Endothelial cell of umbilical vein (primary cell): ENCODE data around the gene GFOD1. TPM values are rescaled to one million over a fixed set of nuclear protein-coding genes. Genes with fewer than 3 reads are reported as not detected.
A peak's percentile ranks its signal among the peaks of the same experiment; 100 is the strongest.

ENCODE experiments used
- BruUV-seq: library from RNA; stranded (reverse); fragments of 400-500 nt; replicated peaks from 2 replicates; lab custom pipeline; 2021; lab: Mats Ljungman, UMichigan
- CTCF ChIA-PET: fragments of 300-600, 350-600 bp; sonication (Branson Sonifier 250); formaldehyde crosslinking; loops from one replicate; lab custom pipeline; 2021; ENCODE audit warnings: antibody characterized with exemption, inconsistent platforms; lab: Charles Lee
- POLR2A ChIA-PET: fragments of 300-600, 350-600 bp; sonication (Branson Sonifier 250); formaldehyde crosslinking; loops from one replicate; lab custom pipeline; 2021; ENCODE audit warnings: antibody characterized with exemption, inconsistent platforms; lab: Charles Lee
- DNase-seq: peaks from one replicate; pipeline ENCODE4 v3.0.0-alpha.2; 2011; ENCODE audit warnings: low read depth, low spot score
- FAIRE-seq: peaks from 2 replicates; lab custom pipeline; 2011; peaks lifted over from hg19 to GRCh38; lab: Jason Lieb, UNC
- H2AFZ ChIP-seq: 2 replicates; pipeline ENCODE4 v1.6.0; 2012; ENCODE audit warnings: low read depth, low read length, control low read depth, inconsistent platforms
- H3K27ac ChIP-seq: 2 replicates; pipeline ENCODE4 v1.5.1; 2011; ENCODE audit warnings: low read depth, mild to moderate bottlenecking, control low read depth, low read length, moderate library complexity; ENCODE audit not compliant: insufficient read depth
- H3K27me3 ChIP-seq, 2 experiments: 2 replicates each; pipeline versions ENCODE4 v1.6.0 to v1.6.1; 2011; ENCODE audit warnings: low read length in 2 of 2, mixed read lengths in 1 of 2; ENCODE audit not compliant: control insufficient read depth in 2 of 2, insufficient read depth in 2 of 2
- H3K36me3 ChIP-seq, 2 experiments: 2 replicates in 1 of 2; 3 replicates in 1 of 2; pipeline ENCODE4 v1.5.1; 2011; ENCODE audit warnings: low read length in 2 of 2, mild to moderate bottlenecking in 1 of 2, moderate library complexity in 1 of 2; ENCODE audit not compliant: control insufficient read depth in 2 of 2, insufficient read depth in 2 of 2; ENCODE audit errors: extremely low read depth in 1 of 2
- H3K4me1 ChIP-seq: 3 replicates; pipeline ENCODE4 v1.5.1; 2011; ENCODE audit warnings: mild to moderate bottlenecking, low read length; ENCODE audit not compliant: control insufficient read depth, insufficient read depth; ENCODE audit errors: extremely low read depth
- H3K4me2 ChIP-seq: 2 replicates; pipeline ENCODE4 v1.6.1; 2011; ENCODE audit warnings: low read length, control low read depth, mixed read lengths; ENCODE audit not compliant: insufficient read depth
- H3K4me3 ChIP-seq, 3 experiments: fragments of 200-600 bp in 1 of 3; sonication (generic), shearing (Covaris generic) in 1 of 3; replicated peaks in 1 of 3; 2 replicates each; pipeline ENCODE4 v1.5.1; 2011 to 2016; ENCODE audit warnings: control low read depth in 3 of 3, low read length in 3 of 3, mild to moderate bottlenecking in 2 of 3, inconsistent platforms in 1 of 3, low read depth in 1 of 3, moderate library complexity in 1 of 3; ENCODE audit not compliant: insufficient read depth in 1 of 3
- H3K79me2 ChIP-seq: 2 replicates; pipeline ENCODE4 v1.6.0; 2012; ENCODE audit warnings: low read length, inconsistent platforms; ENCODE audit not compliant: control insufficient read depth, insufficient read depth
- H3K9ac ChIP-seq: replicated peaks from 2 replicates; pipeline ENCODE3; 2011; ENCODE audit warnings: low read length, control low read depth; ENCODE audit not compliant: insufficient read depth; ENCODE audit errors: extremely low read depth
- H3K9me1 ChIP-seq: replicated peaks from 3 replicates; pipeline ENCODE4 v1.6.0; 2011; ENCODE audit warnings: mild to moderate bottlenecking, low read length; ENCODE audit not compliant: control insufficient read depth, insufficient read depth; ENCODE audit errors: extremely low read depth
- H3K9me3 ChIP-seq: replicated peaks from 2 replicates; pipeline ENCODE4 v1.5.1; 2012; ENCODE audit warnings: low read length, inconsistent platforms; ENCODE audit not compliant: control insufficient read depth, insufficient read depth
- H4K20me1 ChIP-seq: replicated peaks from 2 replicates; pipeline ENCODE3; 2011; ENCODE audit warnings: mild to moderate bottlenecking, low read length; ENCODE audit not compliant: control insufficient read depth, insufficient read depth; ENCODE audit errors: extremely low read depth
- EZH2 ChIP-seq: IDR thresholded peaks from 2 replicates; pipeline ENCODE4 v1.6.1; 2012; ENCODE audit warnings: borderline replicate concordance, low read depth, mild to moderate bottlenecking, moderate library complexity, low read length, inconsistent platforms; ENCODE audit not compliant: severe bottlenecking
- FOS ChIP-seq: IDR thresholded peaks from 2 replicates; pipeline ENCODE4 v1.6.1; 2011; ENCODE audit warnings: mild to moderate bottlenecking, low read length, moderate library complexity, borderline replicate concordance; ENCODE audit not compliant: insufficient read depth
- GATA2 ChIP-seq: IDR thresholded peaks from 2 replicates; pipeline ENCODE4 v1.7.0; 2011; ENCODE audit warnings: low read depth, mild to moderate bottlenecking, moderate library complexity, mixed read lengths, low read length; ENCODE audit not compliant: insufficient read length, insufficient read depth
- JUN ChIP-seq: IDR thresholded peaks from 2 replicates; pipeline ENCODE4 v1.6.1; 2011; ENCODE audit warnings: borderline replicate concordance, low read depth; ENCODE audit not compliant: insufficient read length, insufficient read depth
- MYC ChIP-seq: IDR thresholded peaks from one replicate; pipeline ENCODE4 v1.6.1; 2011; ENCODE audit warnings: mild to moderate bottlenecking, low read depth, low read length
- POLR2A ChIP-seq: IDR thresholded peaks from 2 replicates; pipeline ENCODE4 v1.6.1; 2012; ENCODE audit warnings: low read depth, mild to moderate bottlenecking, control low read depth, low read length
- POLR2AphosphoS5 ChIP-seq: IDR thresholded peaks from 2 replicates; pipeline ENCODE4 v1.6.1; 2012; ENCODE audit warnings: low read depth, mild to moderate bottlenecking, control low read depth, low read length, moderate library complexity; ENCODE audit not compliant: insufficient read depth
- dilution Hi-C: fragments of 300-500 bp; cut with MboI; formaldehyde crosslinking; loops from one replicate; pipeline ENCODE4 v1.15.0; 2019; ENCODE audit warnings: low sequenced_read_pairs; ENCODE audit not compliant: extremely low pct_ligation_motif_present
- intact Hi-C: fragments of 100-400 bp; cut with micrococcal nuclease; formaldehyde crosslinking; loops from one replicate; pipeline ENCODE4 v1.10.0; 2022
- polyA plus RNA-seq, 4 experiments: library from polyadenylated mRNA; depleted of rRNA in 3 of 4; stranded (reverse) in 3 of 4; unstranded in 1 of 4; fragments of >200 nt; gene quantifications; 2 replicates each; pipeline versions ENCODE4 v1.2.1 to v1.2.3, GENCODE V29; 2011 to 2012; ENCODE audit warnings: missing spikeins in 1 of 4
- total RNA-seq: library from RNA; stranded (reverse); gene quantifications from 2 replicates; pipeline ENCODE4 v1.2.3, GENCODE V29; 2021
- TF ChIP-seq, protein P1 (sequence below): IDR thresholded peaks from 2 replicates; pipeline ENCODE4 v1.6.1; 2011; ENCODE audit not compliant: insufficient read depth, insufficient read length
- TF ChIP-seq, protein P2 (sequence below), 2 donors: IDR thresholded peaks; 1 replicate in 1 of 2; 2 replicates in 1 of 2; pipeline ENCODE4 v1.5.1; 2011; ENCODE audit warnings: low read length in 2 of 2, mild to moderate bottlenecking in 2 of 2, moderate library complexity in 2 of 2, control low read depth in 1 of 2, inconsistent platforms in 1 of 2, low read depth in 1 of 2; ENCODE audit not compliant: insufficient read depth in 1 of 2; ENCODE audit errors: extremely low read depth in 1 of 2

The GFOD1 gene
- total and polyA plus RNA-seq, 2 donors (not counting 3 experiments of a cell fraction or from before 2014, with no cell fraction given), result 12.1 to 24.1 TPM

DNA sequence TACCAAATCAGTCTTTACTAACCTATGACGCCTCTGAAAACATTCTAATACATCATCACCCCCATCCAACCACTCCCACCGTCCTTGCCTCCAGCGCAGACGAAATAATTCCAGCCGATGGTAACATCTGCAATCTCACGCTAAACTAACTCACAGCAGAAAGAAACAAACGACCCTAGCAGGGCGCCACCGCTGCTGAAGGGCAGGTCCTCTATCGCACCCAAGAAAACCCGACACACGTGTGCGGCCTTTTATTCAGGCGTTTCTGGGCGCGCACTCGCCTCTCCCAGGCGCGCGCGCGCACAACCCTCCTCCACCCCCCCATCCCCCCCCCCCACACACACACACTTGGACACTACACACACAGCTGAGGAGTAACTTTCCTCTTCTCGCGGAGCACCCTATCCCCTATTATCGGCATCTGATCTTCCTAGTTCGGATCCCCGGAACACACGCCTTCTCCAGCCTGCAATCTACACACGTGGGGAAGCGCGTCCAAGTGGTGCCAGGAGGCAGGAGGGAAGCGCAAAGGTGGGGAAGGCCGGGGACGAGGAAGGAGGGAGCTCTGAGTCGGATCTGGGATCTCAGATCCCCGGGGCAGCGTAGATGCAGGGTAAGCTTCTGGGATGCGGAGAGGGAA lies 1.4 kb downstream of the GFOD1 start:
- ChIA-PET POLR2A (interaction anchor here (0.5 to 2.4 kb wide), 7 partner anchors 13 to 1194 kb away, joined by 3 to 14 read pairs (median 4); partner anchors contain the start of genes NOL7 and SIRT5), CTCF (interaction anchor here (0.6 to 5.4 kb wide), 19 partner anchors 11 to 292 kb away, joined by 3 to 60 read pairs (median 7); partner anchors contain the start of genes NOL7, SIRT5 and TBC1D7)
- Histone ChIP-seq H3K36me3 (peaks cover 0 to 4% of the 10 kb centered on the region in 2 experiments), H3K4me2 (peak overlapping the region; percentile 74), H3K27ac (no peak overlapping the region), H3K4me1 (peaks cover 23% of the 10 kb centered on the region), H3K9me1 (no peaks in the 10 kb centered on the region), H3K9ac (peak overlapping the region; percentile 52), H3K79me2 (peaks cover 33% of the 10 kb centered on the region), H3K9me3 (no peaks in the 10 kb centered on the region), H4K20me1 (no peaks in the 10 kb centered on the region), H3K4me3 (peak overlapping the region; percentile 41 to 79 (median 62)), H3K27me3 (no peaks in the 10 kb centered on the region), H2AFZ (peak overlapping the region; percentile 67)
- dilution Hi-C loops, result no loop called here
- no peak for TF ChIP-seq FOS
- no peak for TF ChIP-seq GATA2
- DNase-seq (peak; percentile 38), FAIRE-seq (peak; percentile 62)
- intact Hi-C loops, result loop anchor here (1.0 to 5.0 kb wide), 6 partner anchors 31 to 221 kb away; no protein-coding TSS in a partner anchor
- BruUV-seq, result no TSS peak

DNA sequence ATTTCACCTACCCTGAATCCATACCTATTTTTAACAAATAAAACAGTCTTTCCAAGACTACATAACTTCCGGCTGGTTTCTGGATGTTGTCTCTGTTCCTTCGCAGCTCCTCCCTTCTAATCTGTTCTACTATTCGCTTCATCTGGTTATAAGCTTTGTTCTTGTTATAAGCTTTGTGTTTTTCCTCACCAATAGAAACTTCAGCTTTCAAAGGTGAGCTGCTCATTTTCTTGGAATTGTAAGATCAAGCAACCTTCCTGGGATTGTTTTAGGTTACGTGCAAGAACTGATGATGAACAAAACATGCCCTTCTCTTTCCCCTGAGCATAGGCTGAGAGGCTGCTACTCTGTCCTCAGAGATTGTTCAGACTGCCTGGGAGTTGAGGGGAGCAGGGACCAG lies 2.1 kb downstream of the GFOD1 start:
- TF ChIP-seq GATA2 (no peak), POLR2A (no peak), POLR2AphosphoS5 (no peak), EZH2 (no peak), JUN (no peak), FOS (no peak), MYC (no peak)
- TF ChIP-seq, protein P1, sequence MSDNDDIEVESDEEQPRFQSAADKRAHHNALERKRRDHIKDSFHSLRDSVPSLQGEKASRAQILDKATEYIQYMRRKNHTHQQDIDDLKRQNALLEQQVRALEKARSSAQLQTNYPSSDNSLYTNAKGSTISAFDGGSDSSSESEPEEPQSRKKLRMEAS, result no peak
- TF ChIP-seq, protein P2, sequence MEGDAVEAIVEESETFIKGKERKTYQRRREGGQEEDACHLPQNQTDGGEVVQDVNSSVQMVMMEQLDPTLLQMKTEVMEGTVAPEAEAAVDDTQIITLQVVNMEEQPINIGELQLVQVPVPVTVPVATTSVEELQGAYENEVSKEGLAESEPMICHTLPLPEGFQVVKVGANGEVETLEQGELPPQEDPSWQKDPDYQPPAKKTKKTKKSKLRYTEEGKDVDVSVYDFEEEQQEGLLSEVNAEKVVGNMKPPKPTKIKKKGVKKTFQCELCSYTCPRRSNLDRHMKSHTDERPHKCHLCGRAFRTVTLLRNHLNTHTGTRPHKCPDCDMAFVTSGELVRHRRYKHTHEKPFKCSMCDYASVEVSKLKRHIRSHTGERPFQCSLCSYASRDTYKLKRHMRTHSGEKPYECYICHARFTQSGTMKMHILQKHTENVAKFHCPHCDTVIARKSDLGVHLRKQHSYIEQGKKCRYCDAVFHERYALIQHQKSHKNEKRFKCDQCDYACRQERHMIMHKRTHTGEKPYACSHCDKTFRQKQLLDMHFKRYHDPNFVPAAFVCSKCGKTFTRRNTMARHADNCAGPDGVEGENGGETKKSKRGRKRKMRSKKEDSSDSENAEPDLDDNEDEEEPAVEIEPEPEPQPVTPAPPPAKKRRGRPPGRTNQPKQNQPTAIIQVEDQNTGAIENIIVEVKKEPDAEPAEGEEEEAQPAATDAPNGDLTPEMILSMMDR (IDR thresholded peaks at IDR 0.05; ENCODE audit: extremely low read depth in 1 of 2, insufficient read depth in 1 of 2, low read depth in 1 of 2, low read length in 2 of 2), result no peak
- dilution Hi-C loops (no loop called here), intact Hi-C loops (loop anchor here (5.0 kb wide), 1 partner anchor 222 kb away; no protein-coding TSS in a partner anchor)
- H3K4me3 ChIP-seq, result peak overlapping the region; percentile 35 to 79 (median 62)
- peak overlapping the region; percentile 67 for H2AFZ ChIP-seq
- DNase-seq, result peak; percentile 29
- BruUV-seq, result TSS peak; percentile 32
- no peak overlapping the region for H3K27ac ChIP-seq
- peaks cover 33% of the 10 kb centered on the region for H3K79me2 ChIP-seq
- peak overlapping the region; percentile 74 for H3K4me2 ChIP-seq
- no peaks in the 10 kb centered on the region for H3K9me1 ChIP-seq
- peaks cover 23% of the 10 kb centered on the region for H3K4me1 ChIP-seq
- peak overlapping the region; percentile 19 for H3K9ac ChIP-seq
- H4K20me1 ChIP-seq, result no peaks in the 10 kb centered on the region
- no peaks in the 10 kb centered on the region for H3K27me3 ChIP-seq
- FAIRE-seq, result peak; percentile 63
- H3K9me3 ChIP-seq, result no peaks in the 10 kb centered on the region
- ChIA-PET CTCF (interaction anchor here (0.7 to 5.4 kb wide), 8 partner anchors 12 to 150 kb away, joined by 3 to 60 read pairs (median 6); partner anchors contain the start of gene SIRT5), POLR2A (no interaction called here)
- H3K36me3 ChIP-seq, result peaks cover 0 to 6% of the 10 kb centered on the region in 2 experiments
